Muscle of back (tissue), 11 donors: ENCODE data around the gene RPTOR. TPM values are rescaled to one million over a fixed set of nuclear protein-coding genes. Genes with fewer than 3 reads are reported as not detected.
"Not testable (repeated sequence)": the region's sequence is repeated elsewhere in the genome, so short reads cannot be mapped to it uniquely, and the experiment has no call there.

Experiments used
- DNase-seq, 3 donors: peaks; one replicate each; pipeline versions ENCODE4 v3.0.0 to v3.0.0-alpha.2; 2013
- polyA plus RNA-seq, 10 donors: library from polyadenylated mRNA; unstranded; fragments of 120-200 nt; gene quantifications; one replicate each; pipeline ENCODE4 v1.2.1, GENCODE V29; 2013; ENCODE audit not compliant: insufficient read length in 10 of 10

Gene RPTOR
- polyA plus RNA-seq, 10 donors, result 18.8 to 24.3 (median 21.2) TPM

- no peak for DNase-seq
Observed at GRCh38 chr17:80793421-80793820, 248.8 kb downstream of the RPTOR start.

GRCh38 chr17:80793851-80794267 lies 249.2 kb downstream of the RPTOR start:
- DNase-seq, result no peak

- DNase-seq, result peak in 2 of 3 donors; percentile 31 to 57
Observed at GRCh38 chr17:80794281-80795089, 249.8 kb downstream of the RPTOR start.

GRCh38 chr17:80795090-80795580 lies 250.5 kb downstream of the RPTOR start:
- no peak for DNase-seq

- DNase-seq, result peak; percentile 56 to 66 (median 65)
Observed at GRCh38 chr17:80795754-80796153, 251.1 kb downstream of the RPTOR start.

GRCh38 chr17:80796430-80796861 lies 251.8 kb downstream of the RPTOR start:
- no peak for DNase-seq

GRCh38 chr17:80797222-80797621 lies 252.6 kb downstream of the RPTOR start:
- DNase-seq, result not testable (repeated sequence)

GRCh38 chr17:80797741-80798594 lies 253.3 kb downstream of the RPTOR start:
- DNase-seq, result no peak

GRCh38 chr17:80798595-80799537 lies 254.2 kb downstream of the RPTOR start:
- no peak for DNase-seq

GRCh38 chr17:80799538-80800480 lies 255.2 kb downstream of the RPTOR start:
- no peak for DNase-seq

- DNase-seq, result no peak
Observed at GRCh38 chr17:80800481-80801391, 256.1 kb downstream of the RPTOR start.

- no peak for DNase-seq
Observed at GRCh38 chr17:80802626-80803450, 258.2 kb downstream of the RPTOR start.

- no peak for DNase-seq
Observed at GRCh38 chr17:80803451-80804428, 259.1 kb downstream of the RPTOR start.

GRCh38 chr17:80804466-80804865 lies 259.8 kb downstream of the RPTOR start:
- no peak for DNase-seq

GRCh38 chr17:80805032-80805751 lies 260.6 kb downstream of the RPTOR start:
- DNase-seq, result no peak

- no peak for DNase-seq
Observed at GRCh38 chr17:80807014-80807413, 262.4 kb downstream of the RPTOR start.
